NCI-H1694 (cell line): ENCODE measurements around the gene RAB11FIP4.
A peak's percentile ranks its signal among the peaks of the same experiment; 100 is the strongest.

Source experiments
- DNase-seq: peaks from one replicate; lab custom pipeline; 2025; lab: John Stamatoyannopoulos, UW

RAB11FIP4 gene

GRCh38 chr17:31411707-31412285 is 20.3 kb downstream of the RAB11FIP4 start:
- DNase-seq = no peak

GRCh38 chr17:31412511-31412910 is 21.0 kb downstream of the RAB11FIP4 start:
- DNase-seq = no peak

GRCh38 chr17:31413081-31413799 is 21.8 kb downstream of the RAB11FIP4 start:
- DNase-seq = no peak

GRCh38 chr17:31413874-31414549 is 22.5 kb downstream of the RAB11FIP4 start:
- DNase-seq = no peak

GRCh38 chr17:31414550-31414918 is 23.1 kb downstream of the RAB11FIP4 start:
- no peak for DNase-seq

GRCh38 chr17:31415004-31415454 is 23.6 kb downstream of the RAB11FIP4 start:
- DNase-seq = no peak

GRCh38 chr17:31415640-31416502 is 24.4 kb downstream of the RAB11FIP4 start:
- DNase-seq = no peak

GRCh38 chr17:31416503-31416923 is 25.0 kb downstream of the RAB11FIP4 start:
- no peak for DNase-seq

GRCh38 chr17:31417051-31417792 is 25.7 kb downstream of the RAB11FIP4 start:
- DNase-seq = no peak

GRCh38 chr17:31418773-31419350 is 27.4 kb downstream of the RAB11FIP4 start:
- no peak for DNase-seq

- no peak for DNase-seq
Observed at GRCh38 chr17:31422443-31422842, 31.0 kb downstream of the RAB11FIP4 start.

- DNase-seq = no peak
Observed at GRCh38 chr17:31424944-31425281, 33.4 kb downstream of the RAB11FIP4 start.

GRCh38 chr17:31425282-31426040 is 34.0 kb downstream of the RAB11FIP4 start:
- peak; percentile 49 for DNase-seq

- peak; percentile 28 for DNase-seq
Observed at GRCh38 chr17:31427684-31428083, 36.2 kb downstream of the RAB11FIP4 start.

GRCh38 chr17:31428111-31428510 is 36.6 kb downstream of the RAB11FIP4 start:
- no peak for DNase-seq

- no peak for DNase-seq
Observed at GRCh38 chr17:31428512-31428911, 37.0 kb downstream of the RAB11FIP4 start.

GRCh38 chr17:31431098-31431851 is 39.8 kb downstream of the RAB11FIP4 start:
- DNase-seq = no peak

- no peak for DNase-seq
Observed at GRCh38 chr17:31431852-31432658, 40.6 kb downstream of the RAB11FIP4 start.
